DMS79 treated with DMSO at 0.1 percent for 48 hours (cell line): ENCODE data around the gene RAET1G.
A peak's percentile ranks its signal among the peaks of the same experiment; 100 is the strongest.
"Not testable (repeated sequence)": the region's sequence is repeated elsewhere in the genome, so short reads cannot be mapped to it uniquely, and the experiment has no call there.

ENCODE experiments used
- DNase-seq: peaks from one replicate; lab custom pipeline; 2025; lab: John Stamatoyannopoulos, UW

The RAET1G gene

DNA sequence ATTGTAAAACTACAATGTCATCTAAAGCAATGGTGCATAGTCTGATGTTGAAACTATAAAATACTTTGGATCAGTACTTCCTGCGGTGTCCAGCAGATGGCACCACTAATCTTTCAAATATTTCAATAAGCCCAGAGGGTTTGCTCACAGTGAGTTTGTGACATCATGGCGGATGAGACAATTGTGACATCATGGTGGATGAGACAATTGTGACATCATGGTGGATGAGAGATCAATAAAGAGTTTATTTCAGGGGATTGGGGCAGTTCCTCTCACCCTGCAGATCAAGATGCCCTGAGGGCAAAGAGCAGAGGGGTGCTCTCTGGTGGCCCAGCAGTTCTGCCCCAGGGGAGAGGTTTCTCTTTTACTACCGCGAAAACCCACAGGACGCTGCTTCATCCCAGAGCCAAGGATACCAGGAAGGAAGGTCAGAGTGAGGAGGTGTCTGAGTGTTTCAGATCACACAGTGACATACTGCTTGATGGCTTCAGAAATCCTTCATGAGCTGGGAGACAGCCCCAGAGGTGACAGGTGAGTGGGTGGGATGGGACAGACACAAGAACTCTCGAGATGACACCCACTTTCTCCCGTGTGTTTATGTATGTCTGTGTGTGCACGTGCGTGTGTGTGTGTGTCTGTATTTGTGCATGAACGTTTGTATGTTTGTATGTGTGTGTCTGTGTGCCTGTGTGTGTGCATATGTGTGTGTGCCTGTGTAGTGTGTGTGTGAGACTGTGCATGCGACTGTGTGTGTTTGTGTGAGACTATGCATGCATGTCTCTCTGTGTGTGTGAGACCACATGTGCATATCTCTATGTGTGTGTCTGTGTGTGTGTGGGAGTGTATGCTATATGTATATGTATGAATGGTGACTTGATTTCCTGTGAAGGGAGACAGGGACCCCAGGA, 11.6 kb upstream of the RAET1G start:
- DNase-seq: peak; percentile 48

DNA sequence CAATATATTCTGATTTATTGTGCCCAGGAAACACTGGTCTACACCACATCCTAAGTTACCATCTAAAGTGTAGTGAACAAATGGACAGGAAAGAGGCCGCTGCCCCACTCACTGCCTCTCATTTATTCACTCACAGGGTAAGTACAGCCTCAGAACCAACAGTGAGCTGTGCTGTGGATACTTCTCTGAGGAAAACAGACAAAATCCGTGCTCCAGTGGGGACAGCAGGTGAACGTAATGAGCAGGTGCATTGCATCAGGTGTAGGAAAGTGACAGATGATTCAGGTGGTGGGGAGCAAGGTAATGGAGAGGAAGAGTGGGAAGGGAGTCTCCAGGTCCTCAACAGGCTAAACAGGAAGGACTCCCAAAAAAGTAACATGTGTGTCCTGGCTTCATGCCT, 10.5 kb upstream of the RAET1G start:
- DNase-seq: no peak

DNA sequence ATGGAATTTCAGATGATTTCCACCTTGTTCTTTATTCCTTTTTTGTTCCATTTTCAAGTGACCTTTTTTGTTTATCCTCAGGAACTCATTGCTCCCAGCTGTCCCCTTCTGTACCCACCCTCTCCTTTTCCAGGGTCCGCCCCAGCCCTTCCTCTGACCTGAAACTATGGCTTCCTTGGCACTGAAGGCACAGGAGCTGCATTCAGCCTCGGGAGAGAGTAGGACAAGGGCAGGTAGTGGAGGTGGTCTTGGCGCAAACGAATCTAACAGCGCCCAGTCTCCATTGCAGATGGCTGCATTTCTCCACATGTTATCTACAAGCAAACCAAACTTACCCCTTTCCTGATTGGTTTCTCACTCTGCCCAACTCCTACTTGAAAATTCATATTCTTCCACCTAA, 10.1 kb upstream of the RAET1G start:
- DNase-seq: no peak

DNA sequence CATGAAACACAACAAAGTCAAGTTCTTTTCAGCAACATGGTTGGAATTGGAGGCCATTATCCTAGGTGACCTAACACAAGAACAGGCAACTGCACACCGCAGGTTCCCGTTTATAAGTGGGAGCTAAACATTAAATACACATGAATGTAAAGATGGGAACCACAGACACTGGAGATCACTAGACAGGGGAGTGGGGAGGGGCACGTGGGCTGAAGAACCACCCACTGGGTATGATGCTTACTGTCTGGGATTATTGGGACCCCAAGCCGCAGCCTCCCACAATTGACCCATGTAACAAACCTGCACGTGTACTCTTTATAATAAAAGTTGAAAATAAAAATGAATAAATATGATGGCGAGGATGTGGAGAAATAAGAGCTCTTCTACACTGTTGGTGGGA, 8.6 kb upstream of the RAET1G start:
- DNase-seq: no peak

DNA sequence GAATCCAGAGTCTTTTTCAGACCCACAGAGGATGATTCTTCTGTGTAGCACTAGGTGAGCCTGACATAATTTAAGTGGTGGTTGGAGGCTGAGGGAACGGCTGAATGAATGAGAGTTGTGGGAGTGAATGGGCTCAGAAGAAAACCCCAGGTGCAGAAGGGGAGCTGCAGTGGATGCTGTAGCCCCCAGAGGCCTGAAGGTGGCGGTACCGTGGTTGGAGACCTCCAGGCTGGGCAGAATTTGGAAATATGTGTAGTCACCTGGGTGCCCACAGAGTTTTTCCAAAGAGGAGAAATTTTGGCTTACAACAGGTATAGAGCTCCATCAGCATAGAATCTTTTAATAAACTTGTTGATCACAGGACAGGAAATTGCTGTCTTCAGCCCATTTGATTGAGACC, 6.5 kb upstream of the RAET1G start:
- DNase-seq: no peak

DNA sequence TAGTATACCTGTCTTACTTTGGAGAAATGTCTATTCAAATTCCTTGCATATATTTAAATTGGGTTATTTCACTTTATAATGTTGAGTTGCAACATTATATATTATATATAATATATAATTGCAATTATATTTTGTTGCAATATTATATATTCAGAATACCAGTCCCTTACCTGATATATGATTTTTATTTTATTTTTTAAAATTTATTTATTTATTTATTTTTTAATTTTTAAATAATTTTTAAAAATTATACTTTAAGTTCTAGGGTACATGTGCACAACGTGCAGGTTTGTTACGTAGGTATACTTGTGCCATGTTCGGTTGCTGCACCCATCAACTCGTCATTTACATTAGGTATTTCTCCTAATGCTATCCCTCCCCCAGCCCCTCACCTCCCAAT, 4.1 kb upstream of the RAET1G start:
- DNase-seq: not testable (repeated sequence)

DNA sequence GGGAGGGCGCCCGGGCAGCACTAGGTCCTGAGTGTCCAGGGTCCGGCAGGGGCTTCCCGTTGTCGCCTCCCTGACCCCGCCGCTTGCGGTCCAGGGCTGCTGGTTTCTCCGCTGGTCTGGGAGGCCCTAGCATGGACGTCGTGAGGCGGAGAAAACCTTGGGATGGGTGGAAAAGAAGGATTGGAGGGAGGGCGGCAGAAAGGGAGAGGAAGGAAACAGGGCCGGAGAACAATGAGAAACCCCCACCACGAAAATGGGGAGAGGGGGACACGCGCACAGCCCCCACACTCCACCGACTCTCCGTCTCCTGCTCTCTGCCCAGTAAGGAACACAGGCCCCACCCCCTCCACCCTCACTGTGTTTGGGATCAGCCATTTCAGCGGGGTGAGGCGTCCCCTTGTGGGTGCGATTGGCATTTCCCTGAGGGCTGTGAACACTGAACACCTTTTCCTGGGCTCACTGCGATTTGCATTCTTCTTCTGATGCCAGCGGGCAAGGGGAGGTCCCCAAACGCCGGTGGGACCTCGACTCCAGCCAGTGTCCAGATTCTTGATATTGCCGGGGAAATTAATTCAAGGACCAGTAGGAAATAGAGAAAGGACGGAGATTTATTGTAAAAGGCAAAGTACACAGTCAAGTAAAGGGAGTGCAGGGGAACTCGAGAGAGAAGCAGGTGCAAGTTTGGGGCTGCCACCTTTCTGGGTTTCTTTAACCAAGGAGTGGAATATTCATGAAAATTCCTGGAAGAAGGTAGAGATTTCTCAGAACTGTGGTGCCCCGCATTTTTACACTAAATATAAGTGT, 3.3 kb upstream of the RAET1G start:
- DNase-seq: peak; percentile 24

DNA sequence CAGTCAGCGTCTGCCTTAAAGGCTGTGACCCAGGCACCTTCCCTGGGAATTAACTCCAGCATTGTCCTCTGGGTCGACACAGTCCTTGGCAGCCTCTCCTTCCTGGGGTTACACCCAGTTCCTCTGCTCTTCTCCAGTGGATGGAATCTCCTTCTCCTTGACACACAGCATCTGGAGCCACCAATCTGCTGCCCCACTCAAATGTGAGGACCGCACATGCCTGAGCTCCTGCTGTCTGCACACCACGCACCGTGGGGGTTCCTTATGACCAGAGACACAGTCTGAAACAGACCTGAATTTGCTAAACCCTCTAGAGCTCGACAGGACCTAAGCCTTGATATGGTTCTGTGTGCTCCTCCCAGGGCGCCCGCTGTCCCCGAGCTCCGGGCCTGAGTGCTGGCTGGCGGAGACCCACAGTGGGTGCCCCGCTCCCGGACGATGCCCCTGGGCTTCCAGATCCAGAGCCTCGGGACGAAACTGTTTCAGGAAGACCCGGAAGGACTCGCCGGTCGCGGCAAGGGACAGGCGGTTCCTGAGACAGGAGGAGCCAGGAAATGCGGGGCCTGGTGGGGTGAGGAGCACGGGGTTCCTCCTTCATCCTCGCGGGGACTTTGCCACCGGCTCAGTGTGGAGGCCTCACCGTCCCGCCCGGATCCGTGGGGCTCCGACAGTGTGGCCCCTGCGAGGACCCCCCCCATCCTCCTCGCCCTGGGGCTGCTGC, 2.5 kb upstream of the RAET1G start:
- DNase-seq: no peak

DNA sequence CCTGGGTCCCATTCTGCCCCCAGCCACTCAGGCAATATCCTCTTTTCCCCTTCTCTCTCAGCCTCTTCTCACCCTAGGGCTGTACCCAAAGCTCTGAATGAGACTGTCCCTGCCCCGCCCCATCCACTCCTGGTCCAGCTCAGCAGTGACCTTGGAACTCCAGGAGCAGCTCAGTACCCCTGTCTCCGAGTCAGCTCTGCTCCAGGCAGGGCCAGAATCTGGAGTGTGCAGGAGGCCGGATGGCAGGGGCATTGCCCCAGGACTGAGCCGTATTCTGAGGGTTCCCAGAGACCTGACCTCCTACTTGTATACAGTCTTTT, 2.0 kb upstream of the RAET1G start:
- no peak for DNase-seq

DNA sequence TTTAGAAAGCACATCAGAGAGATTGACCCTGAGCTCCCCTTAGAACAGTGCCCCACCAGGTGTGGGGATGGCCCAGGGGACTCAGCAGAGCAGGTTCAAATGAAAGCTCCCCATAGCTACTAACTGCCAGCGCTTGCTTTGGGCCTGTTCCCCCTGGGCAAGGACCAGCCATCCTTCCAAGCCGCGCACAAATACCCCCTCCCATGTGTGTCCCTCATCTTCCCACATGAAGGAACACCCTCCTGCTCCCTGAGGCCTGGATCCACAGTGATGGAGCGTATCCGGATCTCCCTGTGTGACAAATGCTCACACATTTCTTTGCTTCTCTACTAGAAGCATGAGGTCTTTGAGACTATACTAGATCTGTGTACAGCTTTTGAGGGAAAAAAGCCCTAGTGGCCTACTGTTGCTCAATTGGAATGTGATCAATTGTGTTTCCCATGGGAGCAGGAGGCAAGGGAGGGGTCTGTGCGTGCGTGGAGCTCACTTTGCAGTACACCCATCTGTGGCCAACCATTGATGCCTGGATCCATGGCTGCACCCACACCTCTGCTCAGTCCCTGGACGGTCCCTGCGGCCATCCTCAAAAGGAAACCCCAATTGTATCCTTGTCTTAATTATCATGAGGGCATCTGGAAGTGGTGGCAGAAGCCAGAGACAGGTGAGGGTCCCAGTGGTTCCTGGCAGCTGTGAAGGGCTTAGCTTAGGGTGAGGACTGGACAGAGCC, 1.4 kb upstream of the RAET1G start:
- DNase-seq: no peak

DNA sequence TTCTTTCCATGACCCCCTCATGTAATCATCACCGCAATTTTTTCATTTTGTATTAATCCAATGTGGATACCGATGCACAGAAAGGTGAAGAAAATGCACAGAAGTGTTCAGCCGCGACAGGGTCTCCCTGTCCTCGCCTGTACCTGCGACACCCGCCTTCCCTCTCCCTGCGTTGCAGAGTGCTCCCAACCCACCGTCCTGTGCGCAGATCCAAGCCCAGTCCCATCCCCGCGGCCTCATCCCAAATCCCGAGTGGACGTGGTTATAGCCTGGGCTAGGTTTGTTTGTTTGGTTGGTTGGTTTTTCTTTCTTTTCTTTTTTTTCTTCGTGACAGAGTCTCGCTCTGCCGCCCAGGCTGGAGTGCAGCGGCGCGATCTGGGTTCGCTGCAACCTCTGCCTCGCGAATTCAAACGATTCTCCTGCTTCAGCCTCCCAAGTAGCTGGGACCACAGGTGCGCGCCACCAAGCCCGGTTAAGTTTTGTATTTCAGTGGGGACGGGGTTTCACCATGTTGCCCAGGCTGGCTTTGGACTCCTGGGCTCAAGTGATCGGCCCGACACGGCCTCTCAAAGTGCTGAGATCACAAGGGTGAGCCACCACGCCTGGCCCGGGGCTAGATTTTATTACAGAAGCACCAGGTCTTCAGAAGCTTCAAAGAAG, 536 bp upstream of the RAET1G start:
- no peak for DNase-seq

DNA sequence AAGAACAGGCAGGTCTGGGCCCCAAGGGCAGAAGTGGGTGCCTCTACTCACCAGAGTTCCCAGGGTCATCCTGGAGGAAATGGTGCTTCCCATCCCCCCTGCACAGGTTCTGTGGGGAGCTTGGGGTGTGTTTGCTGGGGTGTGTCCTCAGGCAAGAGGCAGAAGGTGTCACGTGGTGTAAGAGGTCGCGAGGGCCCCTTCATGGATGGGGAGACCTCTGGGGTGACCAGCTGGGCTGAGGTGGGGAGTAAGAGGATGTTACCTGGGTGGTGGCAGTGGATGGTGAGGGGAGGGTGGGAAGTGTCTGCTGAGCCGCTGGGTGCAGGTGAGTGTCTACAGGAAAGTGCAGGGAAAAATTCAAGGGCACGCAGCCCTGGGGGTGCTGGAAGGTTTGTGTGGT, 830 bp downstream of the RAET1G start:
- DNase-seq: not testable (repeated sequence)

DNA sequence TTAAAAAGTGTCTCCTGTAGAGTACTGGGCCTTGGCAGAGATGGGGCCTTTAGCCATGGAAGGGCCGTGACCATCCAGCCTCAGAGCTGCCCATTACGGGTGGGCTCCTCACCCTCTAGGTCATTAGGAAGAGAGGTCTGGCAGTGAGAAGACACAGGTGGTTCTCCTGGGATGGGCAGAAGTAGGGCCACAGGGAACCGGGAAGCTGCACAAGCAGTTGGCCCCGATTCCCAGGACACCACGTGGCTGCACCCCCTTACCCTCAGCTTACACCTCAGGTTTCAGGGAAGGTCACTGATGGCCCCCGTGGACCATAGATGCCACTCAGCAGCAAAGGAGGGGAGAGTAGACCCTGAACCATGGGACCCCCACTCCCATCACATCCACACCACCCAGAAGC, 1.6 kb downstream of the RAET1G start:
- no peak for DNase-seq

DNA sequence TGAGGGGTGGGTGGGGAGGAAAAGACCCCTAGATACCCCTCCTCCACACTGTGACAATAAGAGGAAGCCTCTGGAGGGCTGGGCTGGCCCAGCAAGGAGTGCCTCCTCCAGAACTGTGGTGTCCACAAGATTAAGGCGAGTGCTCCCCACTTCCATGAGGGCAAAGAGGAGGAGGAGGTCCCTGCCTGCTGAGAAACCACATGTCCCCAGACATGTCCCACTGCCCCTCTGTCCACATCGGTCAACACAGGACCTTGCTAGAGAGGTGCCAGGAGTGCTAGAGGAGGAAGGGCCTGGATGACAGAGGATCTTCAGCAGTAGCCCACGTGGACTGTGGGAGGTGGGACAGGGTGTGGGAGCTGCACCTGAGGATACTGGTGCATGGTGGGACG, 3.1 kb downstream of the RAET1G start:
- DNase-seq: no peak

DNA sequence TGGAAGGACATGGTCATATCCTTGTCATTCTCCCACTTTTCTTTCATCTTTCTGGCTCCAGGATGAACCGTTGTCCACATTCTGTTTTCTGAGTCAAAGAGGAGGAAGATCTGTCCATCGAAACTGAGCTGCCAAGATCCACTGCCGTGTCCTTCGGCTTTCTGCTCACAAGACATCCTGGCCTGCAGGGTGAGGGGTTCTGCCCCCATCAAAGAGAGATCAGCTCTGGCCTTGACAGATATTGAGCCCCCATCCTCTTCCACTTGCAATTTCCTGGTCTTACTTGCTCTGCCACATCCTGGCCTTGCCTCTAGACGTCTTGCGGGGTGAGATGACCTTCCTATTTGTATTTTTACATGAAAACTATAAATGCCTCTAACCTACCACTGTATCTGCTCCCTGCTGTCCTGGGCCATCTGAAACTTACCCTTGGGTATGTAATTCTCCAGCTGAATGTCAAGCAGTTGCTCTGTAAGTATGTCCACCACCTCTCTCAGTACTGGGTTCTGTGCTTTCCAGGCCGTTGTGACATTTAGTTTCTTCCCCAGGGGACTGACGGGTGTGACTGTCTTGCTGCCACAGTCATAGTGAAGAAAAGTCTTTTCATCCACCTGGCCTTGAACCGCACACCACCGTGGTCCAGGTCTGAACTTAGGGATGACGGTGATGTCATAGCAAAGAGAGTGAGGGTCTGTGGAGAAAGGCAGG, 3.6 kb downstream of the RAET1G start:
- DNase-seq: not testable (repeated sequence)

DNA sequence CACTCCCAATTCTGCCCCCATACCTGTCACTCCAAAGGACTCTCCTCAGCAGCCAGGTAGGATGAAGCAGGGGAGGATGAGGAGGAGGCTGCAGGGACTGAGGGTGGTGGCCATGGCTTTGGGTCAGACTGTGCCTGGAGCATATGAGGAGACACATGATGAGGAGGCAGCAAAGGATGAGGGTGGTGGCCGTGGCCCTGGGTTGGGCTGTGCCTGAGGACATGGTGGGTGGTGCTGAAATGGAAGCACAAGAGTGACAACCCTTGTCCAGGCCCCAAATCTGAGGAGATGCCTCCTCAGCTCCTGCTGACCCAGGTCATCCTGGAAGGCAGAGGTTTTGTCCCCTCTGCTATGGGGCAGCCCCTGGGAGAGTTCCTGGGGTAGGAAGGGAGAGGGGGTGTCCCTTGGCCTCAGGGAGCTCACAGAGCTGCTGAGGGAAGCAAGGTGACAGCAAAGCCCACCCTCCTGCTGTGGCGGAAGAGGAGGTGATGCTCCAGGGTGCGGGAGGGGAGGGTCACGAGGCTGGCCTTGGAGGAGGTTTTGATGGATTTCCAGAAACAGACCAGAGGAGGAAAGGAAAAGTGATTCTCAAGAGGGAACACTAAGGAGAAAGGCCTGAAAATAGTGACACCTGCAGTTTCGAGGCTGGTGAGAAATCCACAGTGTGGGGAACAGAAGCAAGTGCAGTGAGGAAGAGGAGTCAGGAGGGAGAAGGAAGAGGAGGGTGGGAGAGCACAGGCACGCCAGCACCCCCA, 4.6 kb downstream of the RAET1G start:
- DNase-seq: no peak

DNA sequence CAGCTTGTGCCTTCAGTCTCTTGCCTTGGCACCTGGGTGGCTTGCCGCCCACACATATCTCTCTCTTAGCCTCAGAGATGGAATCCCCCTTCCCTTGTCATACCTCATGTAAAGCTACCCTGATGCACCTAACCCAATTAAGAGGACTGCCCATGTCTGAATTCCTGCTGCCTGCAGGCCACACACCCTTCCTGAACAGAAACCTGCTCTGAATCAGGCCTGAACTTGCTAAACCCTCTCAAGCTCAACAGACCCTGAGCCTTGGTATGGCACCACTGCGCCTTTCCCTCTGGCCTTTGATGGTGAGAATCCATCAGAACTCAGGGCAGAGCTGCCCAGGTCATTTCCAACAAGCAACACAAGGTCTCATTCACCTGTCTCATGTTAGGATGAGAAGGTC, 5.2 kb downstream of the RAET1G start:
- no peak for DNase-seq

DNA sequence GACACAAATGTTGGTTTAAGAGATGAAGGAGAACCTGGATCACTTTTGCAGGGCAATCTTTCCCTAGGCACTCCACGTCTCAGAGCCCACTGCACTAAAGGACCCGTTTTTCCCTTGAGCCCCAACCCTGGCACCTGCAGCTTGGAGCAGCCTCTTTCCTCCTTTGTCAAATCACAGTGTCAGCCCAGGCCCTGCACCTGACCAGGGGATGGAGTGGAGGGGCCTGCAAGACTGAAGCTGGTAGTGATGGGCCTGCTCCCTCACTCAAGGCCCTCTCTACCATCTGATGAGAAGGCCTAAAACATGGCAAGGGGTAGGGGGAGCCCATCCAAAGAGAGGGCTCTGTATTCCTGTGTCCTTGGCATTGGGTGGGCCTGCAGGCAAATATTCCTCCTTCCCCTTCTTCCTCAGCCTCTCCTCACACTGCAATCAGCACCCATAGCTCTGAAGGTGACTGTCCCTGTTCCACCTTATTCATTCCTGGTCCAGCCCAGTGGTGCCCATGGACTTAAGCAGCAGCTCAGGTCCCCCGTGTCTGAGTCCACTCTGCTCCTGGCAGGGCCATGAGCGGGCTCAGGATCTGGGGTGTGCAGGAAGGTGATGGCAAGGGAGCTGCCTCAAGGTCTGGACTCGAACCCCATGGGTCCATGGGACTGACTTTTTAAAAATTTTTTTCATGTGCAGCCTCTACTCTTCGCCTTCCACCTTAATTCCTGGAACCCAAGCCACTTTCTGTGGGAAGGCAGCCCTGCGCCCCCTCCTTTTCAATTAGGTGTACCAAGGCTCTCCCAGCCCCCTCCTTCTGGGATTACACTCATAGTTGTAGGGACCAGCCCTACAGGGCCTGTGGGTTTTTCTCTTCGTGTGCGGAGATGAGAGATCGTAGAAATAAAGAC, 6.7 kb downstream of the RAET1G start:
- no peak for DNase-seq
